Inflammatory macrophage (primary cell): ENCODE results near the gene RASSF7.
A peak's percentile ranks its signal among the peaks of the same experiment; 100 is the strongest.

Source experiments
- DNase-seq, 2 donors: peaks; one replicate each; pipeline ENCODE4 v3.0.0-alpha.2; 2020 to 2022

The RASSF7 gene

DNA sequence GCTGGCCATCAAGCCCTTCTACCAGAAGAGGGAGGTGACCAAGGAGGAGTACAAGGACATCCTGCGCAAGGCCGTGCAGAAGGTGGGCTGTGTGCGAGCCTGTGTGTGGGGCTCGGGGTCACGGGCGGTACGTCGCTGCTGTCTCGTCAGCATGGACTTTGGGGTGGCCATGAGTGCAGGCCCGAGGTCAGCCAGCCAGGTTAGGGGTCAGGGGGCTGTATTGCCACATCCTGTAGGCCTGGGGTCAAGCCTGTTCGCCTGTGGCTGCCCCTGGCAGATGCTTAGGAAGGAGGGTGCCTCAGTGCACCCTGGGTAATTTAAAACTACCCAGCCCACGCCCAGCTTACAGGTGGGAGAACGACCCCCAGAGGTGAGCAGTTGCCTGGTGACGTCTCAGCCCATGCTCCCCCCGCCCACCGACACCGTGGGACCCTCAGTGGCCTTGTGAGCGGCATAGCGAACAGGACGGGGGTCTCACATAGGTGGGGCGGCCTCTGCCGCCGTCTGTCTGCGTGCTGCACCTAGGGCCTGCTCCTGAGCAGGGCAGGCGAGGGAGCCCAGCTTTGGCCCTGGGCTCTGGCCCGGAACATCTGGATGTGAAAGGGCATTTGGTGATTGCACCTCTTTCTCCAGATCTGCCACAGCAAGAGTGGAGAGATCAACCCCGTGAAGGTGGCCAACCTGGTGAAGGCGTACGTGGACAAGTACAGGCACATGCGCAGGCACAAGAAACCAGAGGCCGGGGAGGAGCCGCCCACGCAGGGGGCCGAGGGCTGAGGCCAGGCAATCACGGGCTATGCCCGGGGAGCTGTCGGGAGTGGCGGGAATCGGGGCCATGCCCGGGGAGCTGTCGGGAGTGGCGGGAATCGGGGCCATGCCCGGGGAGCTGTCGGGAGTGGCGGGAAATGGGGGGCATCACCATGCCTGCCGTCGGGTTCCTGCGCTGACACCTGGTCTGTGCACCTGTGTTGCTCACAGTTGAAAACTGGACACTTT, 50.5 kb downstream of the RASSF7 start:
- DNase-seq = no peak

DNA sequence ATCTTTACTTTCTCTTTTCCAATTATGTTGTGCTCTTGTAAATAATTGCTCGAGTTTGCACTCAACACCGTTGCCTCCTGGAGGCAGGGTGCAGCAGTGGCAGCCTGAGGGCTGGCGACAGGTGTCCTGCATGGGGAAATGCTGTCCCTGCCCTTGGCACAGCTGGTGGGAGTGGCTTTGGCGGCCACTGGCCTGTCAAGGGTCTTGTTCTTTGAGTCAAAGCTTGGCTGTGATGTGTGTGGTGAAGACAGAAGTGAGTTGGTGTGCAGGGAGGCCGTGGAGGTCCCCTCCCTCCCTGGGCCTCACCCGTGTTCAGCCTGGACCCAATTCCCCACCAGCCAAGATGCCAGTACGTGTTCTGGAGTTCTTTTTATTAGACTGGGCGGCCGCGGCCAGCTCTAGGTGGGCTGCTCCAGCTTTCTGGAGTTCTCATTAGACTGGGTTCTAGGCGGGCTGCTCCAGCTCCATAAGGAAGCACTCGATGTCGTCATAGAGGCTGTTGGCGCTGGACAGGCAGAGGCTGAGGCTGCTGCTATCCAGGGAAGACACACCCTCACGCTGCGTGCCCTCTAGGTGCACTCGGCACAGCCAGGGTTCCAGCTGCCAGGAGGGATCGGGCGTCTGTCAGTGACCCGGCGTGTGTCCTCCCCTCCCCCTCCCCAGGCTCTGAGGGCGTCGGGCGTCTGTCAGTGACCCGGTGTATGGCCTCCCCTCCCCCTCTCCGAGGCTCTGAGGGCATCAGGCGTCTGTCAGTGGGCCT, 51.6 kb downstream of the RASSF7 start:
- peak in 1 of 2 donors; percentile 3 for DNase-seq

DNA sequence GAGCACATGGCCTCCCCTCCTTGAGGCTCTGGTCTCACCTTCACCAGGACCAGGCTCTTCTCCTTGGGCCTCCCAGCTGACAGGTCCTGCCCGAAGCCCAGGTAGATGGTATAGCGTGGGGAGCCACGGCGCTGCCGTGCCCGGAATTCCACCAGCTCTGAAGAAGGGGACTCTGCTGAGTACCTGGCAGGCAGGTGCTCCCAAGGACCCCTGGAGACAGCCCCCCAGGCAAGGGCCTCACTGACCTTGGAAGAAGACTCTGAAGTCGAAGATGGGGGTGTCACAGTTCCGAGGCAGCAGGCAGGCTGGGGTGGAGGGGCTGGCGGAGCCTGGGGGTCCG, 52.2 kb downstream of the RASSF7 start:
- DNase-seq = no peak

DNA sequence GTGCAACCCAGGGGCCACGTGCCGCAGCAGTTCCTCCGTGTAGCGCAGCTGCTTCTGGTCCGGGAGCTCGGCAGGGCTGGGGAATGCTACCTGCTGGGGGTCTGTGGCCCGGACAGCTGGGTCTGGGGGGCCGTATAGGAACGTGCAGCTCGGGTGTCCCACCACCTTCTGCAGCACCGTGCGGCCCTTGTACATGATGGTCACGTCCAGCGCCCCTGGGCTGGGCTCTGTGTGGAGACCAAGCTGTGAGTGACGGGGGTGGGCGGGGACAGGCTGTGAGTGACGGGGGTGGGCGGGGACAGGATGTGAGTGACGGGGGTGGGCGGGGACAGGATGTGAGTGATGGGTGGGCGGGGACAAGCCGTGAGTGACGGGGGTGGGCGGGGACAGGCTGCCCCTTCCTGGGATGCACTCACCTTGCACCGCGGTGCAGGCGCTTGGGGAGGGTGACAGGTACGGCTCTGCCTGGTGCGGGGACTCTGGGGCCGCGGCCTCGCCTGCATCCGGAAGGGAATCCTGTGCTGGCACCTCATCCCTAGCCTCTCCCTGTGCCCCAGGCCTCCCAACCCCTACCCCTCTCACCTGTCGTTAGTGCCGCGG, 52.7 kb downstream of the RASSF7 start:
- peak; percentile 32 to 74 for DNase-seq
